ENCODE data around the gene LRRC74B. TPM values are rescaled to one million over a fixed set of nuclear protein-coding genes. Genes with fewer than 3 reads are reported as not detected.
"Not testable (repeated sequence)": the region's sequence is repeated elsewhere in the genome, so short reads cannot be mapped to it uniquely, and the experiment has no call there.

Gene LRRC74B
- total RNA-seq, 1 donor from 2014 or later: not detected

GRCh38 chr22:21042978-21043859 lies 2.5 kb upstream of the LRRC74B start:
- no peak for TF ChIP-seq CTCF (IDR thresholded peaks at IDR 0.05; ENCODE audit: unreplicated experiment)
- peaks cover 34% of the 10 kb centered on the region for H3K4me1 Mint-ChIP-seq
- no peak overlapping the region for H3K4me3 Mint-ChIP-seq
- no peaks in the 10 kb centered on the region for H3K27me3 Mint-ChIP-seq (ENCODE audit: low read depth)
- H3K9me3 Mint-ChIP-seq: no peaks in the 10 kb centered on the region
- H3K36me3 Mint-ChIP-seq: no peaks in the 10 kb centered on the region
- no peak overlapping the region for H3K27ac Mint-ChIP-seq
- no peak for DNase-seq (ENCODE audit: low spot score in 2 of 2, unreplicated experiment in 2 of 2)

DNA sequence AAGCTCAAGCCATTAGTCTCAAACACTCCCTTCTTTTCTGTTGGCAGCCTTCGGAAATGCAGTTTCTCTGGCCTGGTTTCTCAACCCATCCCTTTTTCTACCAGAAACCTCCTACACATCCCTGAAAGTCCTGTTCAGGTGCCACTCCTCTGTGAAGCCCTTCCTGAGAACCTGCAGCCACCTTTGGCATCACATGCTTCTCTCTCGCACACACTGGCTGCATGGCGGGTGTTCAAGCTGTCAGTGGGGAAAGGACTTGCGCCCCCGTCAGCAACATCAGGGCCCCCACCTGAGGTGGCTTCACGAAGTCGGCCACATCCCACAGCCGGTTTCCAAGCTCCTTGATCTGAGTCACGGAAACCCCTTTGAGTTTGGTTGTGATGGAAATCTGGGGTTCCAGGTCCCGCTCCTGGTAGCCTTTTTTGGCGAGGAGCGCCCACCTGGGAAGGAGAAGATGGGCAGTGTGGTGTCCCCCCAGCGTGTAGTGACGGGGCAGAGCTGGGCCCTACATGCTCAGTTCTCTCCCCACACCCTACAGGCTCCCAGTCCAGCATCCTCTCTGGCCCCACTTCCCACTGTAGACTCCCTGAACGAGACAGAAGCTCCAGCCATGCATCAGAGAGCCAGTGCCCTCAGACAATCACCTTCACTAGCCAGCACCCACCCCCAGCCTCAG lies 1.7 kb upstream of the LRRC74B start:
- H3K9me3 Mint-ChIP-seq: no peaks in the 10 kb centered on the region
- no peak for DNase-seq (ENCODE audit: low spot score in 2 of 2, unreplicated experiment in 2 of 2)
- no peak overlapping the region for H3K27ac Mint-ChIP-seq
- no peaks in the 10 kb centered on the region for H3K27me3 Mint-ChIP-seq (ENCODE audit: low read depth)
- peaks cover 29% of the 10 kb centered on the region for H3K4me1 Mint-ChIP-seq
- no peaks in the 10 kb centered on the region for H3K36me3 Mint-ChIP-seq
- no peak overlapping the region for H3K4me3 Mint-ChIP-seq
- TF ChIP-seq CTCF (IDR thresholded peaks at IDR 0.05; ENCODE audit: unreplicated experiment): no peak

DNA sequence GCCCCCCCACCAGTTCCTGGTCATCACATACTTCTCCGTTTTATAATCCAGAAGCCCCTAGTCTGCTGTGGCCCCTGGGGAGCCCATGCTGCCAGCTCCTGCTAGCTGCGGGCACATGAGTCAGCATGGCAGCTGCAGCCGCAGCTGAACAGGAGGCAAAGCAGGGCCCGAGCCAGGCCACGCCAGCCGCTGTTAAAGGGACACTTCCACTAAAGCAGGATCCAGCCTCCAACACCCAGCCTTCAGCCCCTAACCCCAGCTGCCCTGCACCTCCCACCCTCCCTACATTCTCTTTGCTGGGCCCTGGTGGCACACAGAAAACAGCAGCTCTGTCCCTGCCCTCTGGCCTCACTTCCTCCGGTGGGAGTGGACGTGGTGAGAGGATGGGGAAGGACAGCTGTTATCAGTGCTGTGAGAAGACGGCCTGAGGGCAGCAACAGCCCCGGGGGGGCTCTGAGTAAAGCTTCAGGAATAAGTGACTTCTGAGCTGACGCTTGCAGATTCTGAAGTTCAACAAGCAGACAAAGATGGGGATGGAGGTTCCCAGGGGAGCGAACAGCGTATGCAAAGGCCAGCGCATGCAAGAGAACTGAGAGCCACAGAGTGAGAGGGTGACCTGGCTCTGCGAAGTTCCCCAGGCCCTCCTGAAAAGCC lies 688 bp upstream of the LRRC74B start:
- Mint-ChIP-seq H3K36me3 (no peaks in the 10 kb centered on the region), H3K4me3 (peak overlapping the region; percentile 95), H3K9me3 (no peaks in the 10 kb centered on the region), H3K27me3 (ENCODE audit: low read depth) (no peaks in the 10 kb centered on the region), H3K4me1 (peaks cover 25% of the 10 kb centered on the region), H3K27ac (peak overlapping the region; percentile 97)
- no peak for DNase-seq (ENCODE audit: low spot score in 2 of 2, unreplicated experiment in 2 of 2)
- TF ChIP-seq CTCF (IDR thresholded peaks at IDR 0.05; ENCODE audit: unreplicated experiment): no peak

DNA sequence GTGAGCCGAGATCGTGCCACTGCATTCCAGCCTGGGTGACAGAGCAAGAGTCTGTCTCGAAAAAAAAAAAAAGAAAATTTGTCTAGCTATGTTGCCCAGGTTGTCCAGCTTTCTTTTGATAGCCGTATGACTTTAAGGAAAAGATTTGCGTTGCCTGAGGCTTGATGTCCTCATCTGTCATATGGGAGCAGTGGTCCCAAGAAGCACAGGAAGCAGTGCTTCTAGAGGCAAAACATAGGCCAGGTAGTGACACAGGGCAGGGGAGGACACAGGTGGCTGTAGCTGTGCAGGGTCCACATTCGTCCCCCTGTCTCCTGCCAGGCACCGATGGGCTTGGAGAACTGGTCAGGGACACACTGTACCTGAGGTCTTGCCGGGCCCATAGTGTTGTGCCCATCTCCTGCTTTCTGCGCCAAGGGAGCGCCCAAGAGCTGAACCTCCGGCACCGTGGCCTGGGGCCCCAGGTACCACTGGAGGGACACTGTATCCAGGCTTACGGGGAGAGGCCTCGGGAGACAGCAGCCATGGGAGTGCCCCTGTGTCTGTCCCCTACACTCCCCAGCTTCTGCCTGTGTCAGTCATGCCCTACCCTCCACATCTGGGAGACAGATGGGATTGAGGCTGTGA lies 1.4 kb downstream of the LRRC74B start:
- Mint-ChIP-seq H3K4me1 (peaks cover 26% of the 10 kb centered on the region), H3K27me3 (ENCODE audit: low read depth) (no peaks in the 10 kb centered on the region), H3K9me3 (no peaks in the 10 kb centered on the region), H3K27ac (no peak overlapping the region), H3K4me3 (no peak overlapping the region), H3K36me3 (no peaks in the 10 kb centered on the region)
- TF ChIP-seq CTCF (IDR thresholded peaks at IDR 0.05; ENCODE audit: unreplicated experiment): no peak
- DNase-seq (ENCODE audit: low spot score in 2 of 2, unreplicated experiment in 2 of 2): no peak

DNA sequence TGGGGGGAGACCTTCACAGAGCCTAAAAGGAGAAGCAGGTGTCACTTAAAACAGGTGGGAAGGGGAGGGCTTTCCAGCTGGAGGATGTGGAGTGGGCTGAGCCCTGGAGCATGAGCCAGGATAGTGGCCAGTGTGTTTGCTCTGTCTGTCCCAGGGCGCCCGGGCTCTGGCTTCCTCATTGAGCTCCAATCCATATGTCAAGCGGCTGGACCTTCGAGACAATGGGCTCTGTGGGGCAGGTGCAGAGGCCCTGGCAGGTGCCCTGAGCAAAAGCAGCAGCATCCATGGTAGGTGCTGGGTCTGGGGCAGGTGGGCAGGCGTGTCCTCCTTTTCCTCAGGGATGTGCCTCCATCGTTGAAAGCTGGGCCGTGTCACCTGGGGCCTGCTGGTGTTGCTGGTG lies 2.0 kb downstream of the LRRC74B start:
- peaks cover 26% of the 10 kb centered on the region for H3K4me1 Mint-ChIP-seq
- no peak overlapping the region for H3K27ac Mint-ChIP-seq
- H3K27me3 Mint-ChIP-seq (ENCODE audit: low read depth): no peaks in the 10 kb centered on the region
- no peak for TF ChIP-seq CTCF (IDR thresholded peaks at IDR 0.05; ENCODE audit: unreplicated experiment)
- no peak for DNase-seq (ENCODE audit: low spot score in 2 of 2, unreplicated experiment in 2 of 2)
- no peaks in the 10 kb centered on the region for H3K9me3 Mint-ChIP-seq
- H3K36me3 Mint-ChIP-seq: no peaks in the 10 kb centered on the region
- H3K4me3 Mint-ChIP-seq: no peak overlapping the region

DNA sequence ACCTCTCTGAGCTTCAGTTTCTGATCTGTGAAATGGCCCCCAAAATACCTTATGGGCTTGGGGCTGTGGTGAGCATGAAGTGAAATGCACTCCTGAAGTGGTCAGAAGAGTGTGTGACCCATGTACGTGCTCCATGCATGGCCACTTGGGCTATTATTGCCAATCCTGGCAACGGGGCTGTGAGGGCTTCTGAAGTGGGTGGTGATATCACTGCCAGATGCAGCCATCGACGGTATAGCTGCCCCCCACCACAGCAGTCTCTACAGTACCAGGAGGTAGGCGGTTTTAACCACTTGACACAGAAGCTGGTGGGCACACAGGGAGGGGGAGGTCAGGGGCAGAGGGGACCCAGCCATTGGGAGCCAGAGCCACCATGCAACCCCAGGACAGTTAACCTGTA lies 2.7 kb downstream of the LRRC74B start:
- H3K9me3 Mint-ChIP-seq; H3K4me3 Mint-ChIP-seq; H3K27ac Mint-ChIP-seq; H3K27me3 Mint-ChIP-seq (ENCODE audit: low read depth); H3K36me3 Mint-ChIP-seq; DNase-seq (ENCODE audit: low spot score in 2 of 2, unreplicated experiment in 2 of 2): not testable (repeated sequence)
- H3K4me1 Mint-ChIP-seq: peaks cover 20% of the 10 kb centered on the region

GRCh38 chr22:21048965-21049364 lies 3.2 kb downstream of the LRRC74B start:
- H3K9me3 Mint-ChIP-seq; H3K36me3 Mint-ChIP-seq; H3K4me3 Mint-ChIP-seq; H3K27me3 Mint-ChIP-seq (ENCODE audit: low read depth); H3K27ac Mint-ChIP-seq; DNase-seq (ENCODE audit: low spot score in 2 of 2, unreplicated experiment in 2 of 2): not testable (repeated sequence)
- peaks cover 15% of the 10 kb centered on the region for H3K4me1 Mint-ChIP-seq

All from mesothelial cell of epicardium (in vitro differentiated cells).